ENCODE results near the gene PHF12. TPM values are rescaled to one million over a fixed set of nuclear protein-coding genes. Genes with fewer than 3 reads are reported as not detected.

PHF12 gene
- total and polyA plus RNA-seq, 2 of the 8 experiments (the other 6 are each of a cell fraction or from before 2014, with no cell fraction given) = 38.8 to 65.7 TPM

DNA sequence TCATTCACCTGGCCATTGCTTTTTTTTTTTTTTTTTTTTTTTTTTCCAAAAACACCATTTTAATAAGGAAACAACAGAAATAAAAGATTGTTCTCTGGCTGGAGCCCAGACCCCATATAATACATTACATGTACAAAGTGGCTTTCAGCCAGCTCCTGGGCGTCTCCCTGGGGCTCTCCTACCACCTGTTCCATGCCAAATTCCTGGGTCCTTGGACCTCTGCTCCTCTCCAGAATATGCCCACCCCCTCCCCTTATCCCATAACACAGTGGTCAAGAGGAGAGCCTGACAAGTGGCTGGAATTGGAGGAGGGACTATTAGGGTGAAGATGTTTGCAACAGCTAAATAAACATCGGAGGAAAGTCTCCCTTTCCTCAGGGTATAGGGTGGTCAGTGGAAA lies 3.6 kb upstream of the PHF12 start:
- H3K27me3 ChIP-seq (replicated peaks in 1 of 4; ENCODE audit: control insufficient read depth in 3 of 4, extremely low read depth in 1 of 4, insufficient read depth in 3 of 4, low read length in 3 of 4) = no peaks in the 10 kb centered on the region
- H3K14ac ChIP-seq (ENCODE audit: insufficient read length) = no peak overlapping the region
- no peak overlapping the region for H4K91ac ChIP-seq (replicated peaks; ENCODE audit: insufficient read length, low read length)
- H3K56ac ChIP-seq (replicated peaks; ENCODE audit: insufficient read length, low read depth, low read length) = no peak overlapping the region
- TF ChIP-seq SIRT6 (IDR thresholded peaks at IDR 0.05; ENCODE audit: low read length) = no peak
- TF ChIP-seq JUND (IDR thresholded peaks at IDR 0.05; ENCODE audit: low read length) = no peak
- no peak overlapping the region for H3K4me2 ChIP-seq (ENCODE audit: insufficient read depth in 1 of 2, low read depth in 2 of 2, low read length in 2 of 2)
- no peak overlapping the region for H2BK12ac ChIP-seq (ENCODE audit: low read depth, low read length)
- H3K4me3 ChIP-seq (ENCODE audit: extremely low read depth in 1 of 4, insufficient read depth in 2 of 4, low read depth in 3 of 4, low read length in 4 of 4) = no peak overlapping the region
- POLR2A ChIA-PET (ENCODE audit: partially characterized antibody) = no interaction called here
- WGBS, 2 experiments (ENCODE audit: extremely low coverage in 1 of 2, insufficient coverage in 1 of 2, insufficient read length in 1 of 2, insufficient replicate concordance in 2 of 2, low coverage in 1 of 2, low lambda C conversion rate in 2 of 2, missing lambda C conversion rate in 1 of 2) = 92% methylated on average over 2 of the region's 2 CpGs; no CpG with 5 or more reads in 1 of the 2 experiments
- H3K9me3 ChIP-seq (ENCODE audit: insufficient read depth in 2 of 2, low read depth in 1 of 2, low read length in 1 of 2) = no peaks in the 10 kb centered on the region
- FAIRE-seq = no peak
- peaks cover 9% of the 10 kb centered on the region for H3K23me2 ChIP-seq (ENCODE audit: low read depth, low read length)
- no peak overlapping the region for H2BK5ac ChIP-seq (ENCODE audit: low read depth, low read length)
- CTCF ChIA-PET (ENCODE audit: partially characterized antibody) = interaction anchor here (0.5 to 15.6 kb wide), 4 partner anchors 9 to 265 kb away, joined by 3 to 548 read pairs (median 34); no protein-coding TSS in a partner anchor
- no peak overlapping the region for H3K9ac ChIP-seq (replicated peaks in 1 of 4; ENCODE audit: extremely low read depth in 1 of 4, low read depth in 3 of 4, low read length in 3 of 4)
- H4K5ac ChIP-seq (ENCODE audit: insufficient read length, low read depth, low read length) = no peak overlapping the region
- H2BK120ac ChIP-seq (replicated peaks; ENCODE audit: low read depth, low read length) = no peak overlapping the region
- H3K36me3 ChIP-seq (ENCODE audit: control insufficient read depth in 2 of 4, insufficient read depth in 4 of 4, low read length in 3 of 4) = no peaks in the 10 kb centered on the region
- H4K8ac ChIP-seq (ENCODE audit: extremely low read depth, insufficient read depth, low read length) = no peak overlapping the region
- no peak overlapping the region for H3K18ac ChIP-seq (ENCODE audit: extremely low read depth, low read length)
- H2AFZ ChIP-seq (ENCODE audit: low read length) = no peak overlapping the region
- H3K79me1 ChIP-seq (ENCODE audit: low read depth, low read length) = no peaks in the 10 kb centered on the region; the same call in 1 of the 2 replicates
- H3K79me2 ChIP-seq (ENCODE audit: control insufficient read depth in 1 of 2, insufficient read depth in 2 of 2, low read length in 2 of 2) = peaks cover 2 to 9% of the 10 kb centered on the region in 2 experiments; a peak in 2 of 4 replicates
- H2AK5ac ChIP-seq (ENCODE audit: low read depth, low read length) = no peak overlapping the region
- no peak overlapping the region for H3K27ac ChIP-seq (ENCODE audit: low read depth, low read length)
- H2BK15ac ChIP-seq (ENCODE audit: low read length) = no peak overlapping the region
- no peak overlapping the region for H3K23ac ChIP-seq (ENCODE audit: insufficient read length)
- DNase-seq (ENCODE audit: low read depth in 1 of 2, low spot score in 2 of 2) = no peak
- H2BK20ac ChIP-seq (ENCODE audit: low read length) = no peak overlapping the region
- H4K20me1 ChIP-seq (replicated peaks in 1 of 2; ENCODE audit: control insufficient read depth in 1 of 2, insufficient read depth in 2 of 2, low read length in 2 of 2) = no peaks in the 10 kb centered on the region
- peaks cover 7 to 24% (median 11%) of the 10 kb centered on the region in 4 experiments; a peak in 5 of 7 replicates for H3K4me1 ChIP-seq (replicated peaks in 1 of 4; ENCODE audit: control insufficient read depth in 3 of 4, insufficient read depth in 4 of 4, low read length in 3 of 4)
- no peak overlapping the region for H3K4ac ChIP-seq (replicated peaks; ENCODE audit: insufficient read length, low read depth, low read length)
